AG09309 (cell line): ENCODE data around the gene R3HCC1L.

Source experiments
- DNase-seq: peaks from one replicate; pipeline ENCODE4 v3.0.0-alpha.2; 2010; ENCODE audit warnings: low read depth
- H3K4me3 ChIP-seq: 2 replicates; pipeline ENCODE4 v1.5.1; 2011; ENCODE audit warnings: mild to moderate bottlenecking, low read depth, low read length, moderate library complexity; ENCODE audit not compliant: control insufficient read depth
- CTCF ChIP-seq: IDR thresholded peaks from 2 replicates; pipeline ENCODE4 v1.5.1; 2011; ENCODE audit warnings: mild to moderate bottlenecking, low read depth, low read length, inconsistent platforms; ENCODE audit not compliant: insufficient read depth, control insufficient read depth; ENCODE audit errors: missing control alignments

The R3HCC1L gene

GRCh38 chr10:98255146-98255877, 120.9 kb downstream of the R3HCC1L start:
- DNase-seq: no peak
- no peak for TF ChIP-seq CTCF

GRCh38 chr10:98256692-98257091, 122.2 kb downstream of the R3HCC1L start:
- TF ChIP-seq CTCF: no peak
- DNase-seq: no peak
- H3K4me3 ChIP-seq: no peak overlapping the region

More at GRCh38 chr10:98255146-98255877, 120.9 kb downstream of the R3HCC1L start:
- no peak overlapping the region for H3K4me3 ChIP-seq

- DNase-seq: no peak
- no peak overlapping the region for H3K4me3 ChIP-seq
- TF ChIP-seq CTCF: no peak
These were observed 122.7 kb downstream of the R3HCC1L start for GRCh38 chr10:98257198-98257597.

GRCh38 chr10:98257961-98258360, 123.5 kb downstream of the R3HCC1L start:
- TF ChIP-seq CTCF: no peak
- no peak for DNase-seq
- no peak overlapping the region for H3K4me3 ChIP-seq

- DNase-seq: no peak
- H3K4me3 ChIP-seq: no peak overlapping the region
- TF ChIP-seq CTCF: no peak
These were observed 124.4 kb downstream of the R3HCC1L start for GRCh38 chr10:98258683-98259454.

GRCh38 chr10:98259606-98260315, 125.3 kb downstream of the R3HCC1L start:
- no peak overlapping the region for H3K4me3 ChIP-seq
- no peak for DNase-seq
- no peak for TF ChIP-seq CTCF
